Measurements from ENCODE around the gene DNM3. TPM values are rescaled to one million over a fixed set of nuclear protein-coding genes. Genes with fewer than 3 reads are reported as not detected.

The DNM3 gene
- total RNA-seq, 3 donors from 2014 or later (not counting 1 experiment from before 2014, with no cell fraction given): 2.5 to 3.3 (median 2.8) TPM

GRCh38 chr1:172326136-172326535 is 484.8 kb downstream of the DNM3 start:
- Mint-ChIP-seq H3K4me1 (no peaks in the 10 kb centered on the region), H3K9me3 (peaks cover 2% of the 10 kb centered on the region in 2 donors), H3K36me3 (no peaks in the 10 kb centered on the region), H3K27me3 (ENCODE audit: low read depth in 2 of 2) (no peaks in the 10 kb centered on the region), H3K4me3 (no peak overlapping the region), H3K27ac (no peak overlapping the region)
- intact Hi-C loops (cut with micrococcal nuclease): no loop called here
- Histone ChIP-seq H3K36me3 (ENCODE audit: control insufficient read depth, insufficient read depth, low read length) (no peaks in the 10 kb centered on the region), H3K4me1 (ENCODE audit: control insufficient read depth, insufficient read depth, low read length) (no peaks in the 10 kb centered on the region), H3K4me3 (ENCODE audit: low read length) (no peak overlapping the region), H3K9me3 (ENCODE audit: control insufficient read depth, insufficient read depth, low read length) (no peaks in the 10 kb centered on the region), H3K27ac (ENCODE audit: low read length) (no peak overlapping the region), H3K27me3 (ENCODE audit: control insufficient read depth, insufficient read depth, low read length) (no peaks in the 10 kb centered on the region)
- ATAC-seq: no peak
- WGBS (ENCODE audit: insufficient coverage): 93% methylated on average over 2 of the region's 2 CpGs
- DNase-seq: no peak
- TF ChIP-seq, protein P1, sequence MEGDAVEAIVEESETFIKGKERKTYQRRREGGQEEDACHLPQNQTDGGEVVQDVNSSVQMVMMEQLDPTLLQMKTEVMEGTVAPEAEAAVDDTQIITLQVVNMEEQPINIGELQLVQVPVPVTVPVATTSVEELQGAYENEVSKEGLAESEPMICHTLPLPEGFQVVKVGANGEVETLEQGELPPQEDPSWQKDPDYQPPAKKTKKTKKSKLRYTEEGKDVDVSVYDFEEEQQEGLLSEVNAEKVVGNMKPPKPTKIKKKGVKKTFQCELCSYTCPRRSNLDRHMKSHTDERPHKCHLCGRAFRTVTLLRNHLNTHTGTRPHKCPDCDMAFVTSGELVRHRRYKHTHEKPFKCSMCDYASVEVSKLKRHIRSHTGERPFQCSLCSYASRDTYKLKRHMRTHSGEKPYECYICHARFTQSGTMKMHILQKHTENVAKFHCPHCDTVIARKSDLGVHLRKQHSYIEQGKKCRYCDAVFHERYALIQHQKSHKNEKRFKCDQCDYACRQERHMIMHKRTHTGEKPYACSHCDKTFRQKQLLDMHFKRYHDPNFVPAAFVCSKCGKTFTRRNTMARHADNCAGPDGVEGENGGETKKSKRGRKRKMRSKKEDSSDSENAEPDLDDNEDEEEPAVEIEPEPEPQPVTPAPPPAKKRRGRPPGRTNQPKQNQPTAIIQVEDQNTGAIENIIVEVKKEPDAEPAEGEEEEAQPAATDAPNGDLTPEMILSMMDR (IDR thresholded peaks at IDR 0.05): no peak

GRCh38 chr1:172328266-172328665 is 487.0 kb downstream of the DNM3 start:
- Histone ChIP-seq H3K27ac (ENCODE audit: low read length) (no peak overlapping the region), H3K4me3 (ENCODE audit: low read length) (no peak overlapping the region), H3K27me3 (ENCODE audit: control insufficient read depth, insufficient read depth, low read length) (no peaks in the 10 kb centered on the region), H3K9me3 (ENCODE audit: control insufficient read depth, insufficient read depth, low read length) (no peaks in the 10 kb centered on the region), H3K4me1 (ENCODE audit: control insufficient read depth, insufficient read depth, low read length) (peaks cover 2% of the 10 kb centered on the region), H3K36me3 (ENCODE audit: control insufficient read depth, insufficient read depth, low read length) (no peaks in the 10 kb centered on the region)
- H3K4me3 Mint-ChIP-seq: no peak overlapping the region
- intact Hi-C loops (cut with micrococcal nuclease): no loop called here
- DNase-seq (no peak), ATAC-seq (no peak)
- H3K27ac Mint-ChIP-seq: no peak overlapping the region
- no peaks in the 10 kb centered on the region for H3K36me3 Mint-ChIP-seq
- TF ChIP-seq, protein P1 (IDR thresholded peaks at IDR 0.05): no peak
- peaks cover 2% of the 10 kb centered on the region in 2 donors for H3K9me3 Mint-ChIP-seq
- H3K27me3 Mint-ChIP-seq (ENCODE audit: low read depth in 2 of 2): no peaks in the 10 kb centered on the region
- WGBS (ENCODE audit: insufficient coverage): 100% methylated on average over 1 of the region's 4 CpGs
- H3K4me1 Mint-ChIP-seq: no peaks in the 10 kb centered on the region

- Mint-ChIP-seq H3K9me3 (peaks cover 2% of the 10 kb centered on the region in 2 donors), H3K4me3 (no peak overlapping the region), H3K27ac (no peak overlapping the region), H3K36me3 (no peaks in the 10 kb centered on the region), H3K4me1 (no peaks in the 10 kb centered on the region), H3K27me3 (ENCODE audit: low read depth in 2 of 2) (no peaks in the 10 kb centered on the region)
- ATAC-seq: no peak
- no peaks in the 10 kb centered on the region for H3K36me3 ChIP-seq (ENCODE audit: control insufficient read depth, insufficient read depth, low read length)
- no peak overlapping the region for H3K27ac ChIP-seq (ENCODE audit: low read length)
- TF ChIP-seq, protein P1 (IDR thresholded peaks at IDR 0.05): no peak
- no peak overlapping the region for H3K4me3 ChIP-seq (ENCODE audit: low read length)
- intact Hi-C loops (cut with micrococcal nuclease): no loop called here
- peaks cover 2% of the 10 kb centered on the region for H3K4me1 ChIP-seq (ENCODE audit: control insufficient read depth, insufficient read depth, low read length)
- no peaks in the 10 kb centered on the region for H3K9me3 ChIP-seq (ENCODE audit: control insufficient read depth, insufficient read depth, low read length)
- DNase-seq: no peak
- no peaks in the 10 kb centered on the region for H3K27me3 ChIP-seq (ENCODE audit: control insufficient read depth, insufficient read depth, low read length)
- 95% methylated on average over 4 of the region's 4 CpGs for WGBS (ENCODE audit: insufficient coverage)
Measured at GRCh38 chr1:172332230-172332629, 490.9 kb downstream of the DNM3 start.

DNA sequence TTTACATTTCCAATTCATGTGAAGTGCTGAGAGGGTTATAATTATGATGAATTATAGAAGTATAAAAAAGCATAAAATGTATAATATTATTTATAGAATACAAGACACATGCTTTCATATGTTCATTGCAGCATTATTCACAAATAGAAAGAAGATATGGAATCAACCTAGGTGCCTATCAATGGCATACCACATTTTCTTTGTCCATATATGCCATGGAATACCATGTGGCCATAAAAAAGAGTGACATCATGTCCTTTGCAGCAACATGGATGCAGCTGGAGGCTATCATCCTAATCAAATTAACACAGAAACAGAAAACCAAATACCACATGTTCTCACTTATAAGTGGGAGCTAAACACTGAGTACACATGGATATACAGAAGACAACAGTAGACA is 494.1 kb downstream of the DNM3 start:
- no peak overlapping the region for H3K27ac ChIP-seq (ENCODE audit: low read length)
- Mint-ChIP-seq H3K4me3 (no peak overlapping the region), H3K27me3 (ENCODE audit: low read depth in 2 of 2) (no peaks in the 10 kb centered on the region), H3K36me3 (no peaks in the 10 kb centered on the region), H3K4me1 (no peaks in the 10 kb centered on the region), H3K27ac (no peak overlapping the region), H3K9me3 (no peaks in the 10 kb centered on the region)
- ATAC-seq: no peak
- H3K4me3 ChIP-seq (ENCODE audit: low read length): no peak overlapping the region
- H3K4me1 ChIP-seq (ENCODE audit: control insufficient read depth, insufficient read depth, low read length): peaks cover 2% of the 10 kb centered on the region
- intact Hi-C loops (cut with micrococcal nuclease): no loop called here
- H3K36me3 ChIP-seq (ENCODE audit: control insufficient read depth, insufficient read depth, low read length): no peaks in the 10 kb centered on the region
- H3K9me3 ChIP-seq (ENCODE audit: control insufficient read depth, insufficient read depth, low read length): no peaks in the 10 kb centered on the region
- DNase-seq: no peak
- TF ChIP-seq, protein P1 (IDR thresholded peaks at IDR 0.05): no peak
- no peaks in the 10 kb centered on the region for H3K27me3 ChIP-seq (ENCODE audit: control insufficient read depth, insufficient read depth, low read length)
